NCI-H345 treated with DMSO at 0.1 percent for 48 hours (cell line): ENCODE results near the gene SDC3.
A peak's percentile ranks its signal among the peaks of the same experiment; 100 is the strongest.

Experiments used
- DNase-seq: peaks from one replicate; lab custom pipeline; 2025; ENCODE audit not compliant: unreplicated experiment; lab: John Stamatoyannopoulos, UW

Gene SDC3

DNA sequence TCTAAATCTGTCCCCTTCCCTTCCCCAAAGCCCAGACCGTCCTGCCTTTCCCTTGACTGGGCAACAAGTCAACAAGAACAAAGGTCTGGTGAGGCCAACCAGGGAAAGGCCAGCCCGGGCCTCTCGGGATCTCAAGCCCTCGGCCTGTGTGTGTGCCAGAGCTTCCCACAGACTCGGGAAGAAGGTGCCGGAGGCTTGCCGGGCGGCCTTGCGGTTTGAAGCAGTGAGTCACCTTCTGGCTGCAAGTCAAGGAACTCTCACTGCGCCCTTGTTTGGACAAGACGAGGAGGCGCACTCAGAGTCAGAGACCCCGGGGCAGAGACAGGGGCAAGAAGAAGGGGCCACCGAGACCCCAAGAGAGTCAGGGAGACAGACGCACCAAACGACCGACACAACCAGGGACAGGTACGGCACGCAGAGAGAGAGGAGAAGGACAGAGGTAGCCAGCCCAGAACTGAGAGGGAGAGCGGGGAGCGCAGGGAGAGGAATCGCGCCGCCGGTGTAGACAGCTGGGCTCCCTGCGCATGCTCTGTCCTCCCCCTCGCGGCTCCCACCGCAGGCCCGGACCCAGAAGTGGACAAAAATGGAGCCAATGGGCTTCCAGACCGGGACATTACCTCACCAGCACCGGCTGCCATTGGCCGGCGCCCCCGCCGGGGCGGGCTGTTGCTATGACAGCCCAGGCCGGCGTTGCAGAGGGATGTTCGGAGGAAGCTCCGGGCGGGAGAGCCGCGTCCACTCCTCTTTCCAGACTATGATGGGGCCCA, 84.4 kb downstream of the SDC3 start:
- DNase-seq, result peak; percentile 94

DNA sequence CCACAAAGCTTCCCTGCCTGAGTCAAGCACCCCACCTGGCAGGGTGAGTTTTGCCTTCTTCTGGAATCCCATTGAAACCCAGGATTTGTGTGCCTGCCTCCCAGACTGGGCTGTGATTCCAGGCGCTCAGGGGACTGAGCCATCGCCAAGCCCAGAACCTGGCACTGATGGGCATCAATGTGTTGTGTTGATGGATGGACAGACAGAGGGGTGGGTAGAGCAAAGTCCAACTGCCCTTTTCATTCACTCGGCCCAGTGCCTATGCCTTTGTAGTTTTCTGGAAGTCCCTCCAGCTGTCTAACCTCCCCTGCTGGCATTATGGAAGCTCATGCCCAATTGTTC, 85.0 kb downstream of the SDC3 start:
- no peak for DNase-seq

DNA sequence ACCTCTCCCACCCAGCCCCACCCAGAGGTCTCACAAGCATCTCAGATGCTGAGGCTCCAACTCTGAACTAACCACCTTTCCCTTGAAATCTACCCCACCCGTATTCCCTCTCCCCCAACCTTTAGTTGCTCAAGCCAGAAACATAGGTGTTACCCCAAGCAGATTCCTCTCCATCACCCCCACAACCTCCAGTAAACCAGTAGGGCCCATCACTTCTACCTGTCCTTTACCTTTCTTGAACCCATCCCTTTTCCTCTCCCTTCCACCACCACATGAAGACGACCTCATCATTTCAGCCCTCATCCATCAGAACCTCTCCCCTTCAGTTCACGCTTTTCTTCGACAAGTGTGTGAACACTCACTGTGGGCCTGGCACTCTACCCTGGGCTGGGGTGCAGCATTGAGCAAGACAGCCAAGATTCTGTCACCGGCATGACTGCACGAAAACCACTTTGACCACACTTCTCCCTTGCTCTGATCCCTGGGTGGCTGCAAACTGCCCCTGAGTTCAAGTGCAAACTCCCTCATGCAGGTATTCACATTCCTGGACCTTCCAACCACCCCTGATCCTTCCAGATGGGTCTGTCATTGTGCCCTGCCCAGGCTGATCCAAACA, 85.5 kb downstream of the SDC3 start:
- no peak for DNase-seq

DNA sequence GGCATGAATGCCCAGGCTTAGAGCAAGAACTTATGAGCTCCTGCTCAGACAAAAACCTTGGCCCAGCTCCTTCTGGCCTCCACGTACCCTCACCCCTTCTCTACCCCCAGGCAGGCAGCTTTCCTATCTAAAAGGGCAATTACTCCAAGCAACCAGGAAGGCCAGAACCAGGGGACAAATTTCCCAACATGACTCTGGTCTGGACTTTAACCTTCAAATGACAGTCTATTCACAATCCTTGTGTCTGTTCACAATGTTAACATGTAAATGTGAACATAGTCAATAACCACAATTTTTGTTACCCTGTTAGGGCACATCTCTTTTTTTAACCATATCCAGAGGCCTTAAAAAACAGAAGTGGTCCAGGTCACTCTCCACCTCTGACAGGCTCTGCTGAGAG, 86.6 kb downstream of the SDC3 start:
- DNase-seq, result no peak

DNA sequence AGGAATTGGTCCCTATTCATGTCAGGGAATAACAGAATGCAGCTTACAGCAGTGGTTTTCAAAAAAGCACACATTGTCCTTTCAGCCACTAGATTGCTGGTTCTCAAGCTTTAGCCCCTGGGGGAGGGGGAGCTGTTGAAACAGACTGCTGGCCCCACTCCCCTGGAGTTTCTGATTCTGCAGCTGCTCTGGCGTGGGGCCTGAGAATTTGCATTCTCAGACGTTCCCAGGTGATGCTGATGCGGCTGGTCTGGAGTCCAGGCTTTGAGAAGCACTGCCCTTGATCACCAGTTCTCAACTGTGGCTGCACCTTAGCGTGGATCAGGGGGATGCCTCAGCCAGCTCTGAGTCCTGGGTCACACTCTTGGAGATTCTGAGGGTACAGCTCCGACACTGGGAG, 88.3 kb downstream of the SDC3 start:
- no peak for DNase-seq
